ENCODE results near the gene TNFAIP6. TPM values are rescaled to one million over a fixed set of nuclear protein-coding genes. Genes with fewer than 3 reads are reported as not detected.
"Not testable (repeated sequence)": the region's sequence is repeated elsewhere in the genome, so short reads cannot be mapped to it uniquely, and the experiment has no call there.

Gene TNFAIP6, protein sequence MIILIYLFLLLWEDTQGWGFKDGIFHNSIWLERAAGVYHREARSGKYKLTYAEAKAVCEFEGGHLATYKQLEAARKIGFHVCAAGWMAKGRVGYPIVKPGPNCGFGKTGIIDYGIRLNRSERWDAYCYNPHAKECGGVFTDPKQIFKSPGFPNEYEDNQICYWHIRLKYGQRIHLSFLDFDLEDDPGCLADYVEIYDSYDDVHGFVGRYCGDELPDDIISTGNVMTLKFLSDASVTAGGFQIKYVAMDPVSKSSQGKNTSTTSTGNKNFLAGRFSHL
- 10 to 100 TPM in 3 of 8 experiments, 1 to 10 TPM in 1, not detected in 4; 7.0 to 56.3 (median 31.3) TPM for total RNA-seq

- no peaks in the 10 kb centered on the region for H3K4me1 ChIP-seq (replicated peaks in 1 of 2)
- in situ Hi-C loops (cut with MboI; ENCODE audit: low pct_unique_long_range_greater_than_20kb in 2 of 9, low sequenced_read_pairs in 9 of 9, unreplicated experiment in 9 of 9): no loop called here
- no peak within 1 kb of the TSS for H3K27ac ChIP-seq
- no peak within 1 kb of the TSS for H3K4me3 ChIP-seq
- 0 to 100% (median 89%) methylated on average over 2 to 3 of the region's 3 CpGs; no CpG with 5 or more reads in 1 of the 10 experiments for WGBS, 10 experiments
- peak in 4 of 8 experiments; percentile 22 to 89 (median 87) for ATAC-seq (replicated peaks in 6 of 8)
Observed at GRCh38 chr2:151357359-151357758, at the start of gene TNFAIP6. TNFAIP6 (plus strand) TSS chr2:151357592; CDS start chr2:151357667, 75 bp downstream.

GRCh38 chr2:151310313-151310712 lies 47.1 kb upstream of the TNFAIP6 start:
- H3K4me1 ChIP-seq (replicated peaks in 1 of 2); H3K4me3 ChIP-seq; H3K27ac ChIP-seq; in situ Hi-C loops (cut with MboI; ENCODE audit: low pct_unique_long_range_greater_than_20kb in 2 of 9, low sequenced_read_pairs in 9 of 9, unreplicated experiment in 9 of 9); ATAC-seq (replicated peaks in 6 of 8): not testable (repeated sequence)
- 80 to 100% (median 100%) methylated on average over 1 to 4 of the region's 6 CpGs; no CpG with 5 or more reads in 3 of the 10 experiments for WGBS, 10 experiments

DNA sequence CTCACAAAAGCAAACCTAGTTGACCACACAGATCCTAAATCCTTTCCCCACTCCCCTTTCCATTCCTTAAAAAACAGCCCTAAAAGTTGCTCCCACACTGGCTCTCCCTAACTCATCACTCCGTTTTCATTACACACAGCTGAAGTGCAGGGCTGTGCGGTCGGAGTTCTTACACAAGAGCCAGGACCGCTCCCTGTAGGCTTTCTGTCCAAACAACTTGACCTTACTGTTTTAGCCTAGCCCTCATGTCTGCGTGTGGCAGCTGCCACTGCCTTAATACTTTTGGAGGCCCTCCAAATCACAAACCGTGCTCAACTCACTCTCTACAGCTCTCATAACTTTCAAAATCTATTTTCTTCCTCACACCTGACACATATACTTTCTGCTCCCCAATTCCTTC lies 45.0 kb upstream of the TNFAIP6 start:
- H3K4me3 ChIP-seq; H3K27ac ChIP-seq; ATAC-seq (replicated peaks in 6 of 8); in situ Hi-C loops (cut with MboI; ENCODE audit: low pct_unique_long_range_greater_than_20kb in 2 of 9, low sequenced_read_pairs in 9 of 9, unreplicated experiment in 9 of 9); H3K4me1 ChIP-seq (replicated peaks in 1 of 2): not testable (repeated sequence)
- 56 to 100% (median 90%) methylated on average over 1 to 6 of the region's 6 CpGs; no CpG with 5 or more reads in 1 of the 10 experiments for WGBS, 10 experiments

DNA sequence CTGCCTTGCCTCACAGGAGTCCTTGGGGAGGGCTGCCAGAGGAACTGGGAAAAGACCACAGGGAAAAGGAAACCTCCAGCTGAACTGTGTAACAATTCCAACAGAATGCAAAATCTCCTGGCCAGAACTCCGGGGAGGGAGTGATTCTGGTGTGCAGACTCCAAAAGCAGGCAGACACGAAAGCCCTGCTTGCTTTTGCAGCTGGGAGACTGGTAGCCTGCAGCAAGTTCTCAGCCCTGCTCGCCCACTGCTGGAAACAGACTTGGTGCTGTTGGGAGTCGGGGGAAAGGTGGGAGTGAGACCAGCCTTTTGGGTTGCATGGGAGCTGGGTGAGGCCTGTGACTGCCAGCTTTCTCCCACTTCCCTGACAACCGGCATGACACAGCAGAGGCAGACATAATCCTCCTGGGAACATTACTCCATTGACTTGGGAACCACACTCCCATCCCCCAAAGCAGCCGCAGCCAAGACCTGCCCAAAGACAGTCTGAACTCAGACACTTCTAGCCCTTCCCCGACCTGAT lies 42.0 kb upstream of the TNFAIP6 start:
- H3K27ac ChIP-seq: no peak overlapping the region
- ATAC-seq (replicated peaks in 6 of 8): peak; percentile 27 to 92 (median 50)
- peaks cover 3 to 8% of the 10 kb centered on the region in 2 donors for H3K4me1 ChIP-seq (replicated peaks in 1 of 2)
- WGBS, 10 experiments: 0 to 100% (median 47%) methylated on average over 1 to 3 of the region's 7 CpGs; no CpG with 5 or more reads in 4 of the 10 experiments
- in situ Hi-C loops (cut with MboI; ENCODE audit: low pct_unique_long_range_greater_than_20kb in 2 of 9, low sequenced_read_pairs in 9 of 9, unreplicated experiment in 9 of 9): no loop called here
- H3K4me3 ChIP-seq: no peak overlapping the region

- Histone ChIP-seq H3K4me3 (no peak overlapping the region), H3K27ac (no peak overlapping the region), H3K4me1 (replicated peaks in 1 of 2) (no peaks in the 10 kb centered on the region)
- WGBS, 10 experiments: 71 to 100% (median 93%) methylated on average over 1 to 3 of the region's 4 CpGs
- in situ Hi-C loops (cut with MboI; ENCODE audit: low pct_unique_long_range_greater_than_20kb in 2 of 9, low sequenced_read_pairs in 9 of 9, unreplicated experiment in 9 of 9): no loop called here
- no peak for ATAC-seq (replicated peaks in 6 of 8)
Observed at GRCh38 chr2:151325581-151326095, 31.8 kb upstream of the TNFAIP6 start.

DNA sequence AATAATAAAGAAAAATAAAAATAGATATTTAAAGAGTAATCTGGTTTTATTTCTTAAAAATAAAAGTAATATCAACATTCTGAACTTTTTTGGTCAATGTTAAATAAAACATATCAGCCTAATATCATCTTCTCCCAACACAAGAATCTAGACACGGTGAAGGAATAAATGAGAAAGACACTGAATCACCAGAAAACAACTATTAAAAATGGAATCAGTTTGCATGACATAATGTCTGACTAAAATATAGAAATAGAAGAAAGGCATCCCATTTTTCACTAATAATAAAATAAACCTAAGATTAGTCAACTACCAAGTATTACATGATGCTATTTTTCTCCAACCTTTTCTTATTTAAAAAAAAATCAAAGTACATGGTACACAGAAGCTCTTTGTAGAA lies 30.8 kb upstream of the TNFAIP6 start:
- Histone ChIP-seq H3K4me3 (no peak overlapping the region), H3K27ac (no peak overlapping the region), H3K4me1 (replicated peaks in 1 of 2) (no peaks in the 10 kb centered on the region)
- WGBS, 10 experiments: 56 to 100% (median 94%) methylated on average over 1 of the region's 1 CpG; no CpG with 5 or more reads in 1 of the 10 experiments
- no peak for ATAC-seq (replicated peaks in 6 of 8)
- in situ Hi-C loops (cut with MboI; ENCODE audit: low pct_unique_long_range_greater_than_20kb in 2 of 9, low sequenced_read_pairs in 9 of 9, unreplicated experiment in 9 of 9): no loop called here

- Histone ChIP-seq H3K4me1 (replicated peaks in 1 of 2) (no peaks in the 10 kb centered on the region), H3K4me3 (no peak overlapping the region), H3K27ac (no peak overlapping the region)
- in situ Hi-C loops (cut with MboI; ENCODE audit: low pct_unique_long_range_greater_than_20kb in 2 of 9, low sequenced_read_pairs in 9 of 9, unreplicated experiment in 9 of 9): no loop called here
- no peak for ATAC-seq (replicated peaks in 6 of 8)
- WGBS, 10 experiments: 15 to 100% (median 50%) methylated on average over 1 of the region's 1 CpG; no CpG with 5 or more reads in 1 of the 10 experiments
Observed at GRCh38 chr2:151329998-151330397, 27.4 kb upstream of the TNFAIP6 start.

DNA sequence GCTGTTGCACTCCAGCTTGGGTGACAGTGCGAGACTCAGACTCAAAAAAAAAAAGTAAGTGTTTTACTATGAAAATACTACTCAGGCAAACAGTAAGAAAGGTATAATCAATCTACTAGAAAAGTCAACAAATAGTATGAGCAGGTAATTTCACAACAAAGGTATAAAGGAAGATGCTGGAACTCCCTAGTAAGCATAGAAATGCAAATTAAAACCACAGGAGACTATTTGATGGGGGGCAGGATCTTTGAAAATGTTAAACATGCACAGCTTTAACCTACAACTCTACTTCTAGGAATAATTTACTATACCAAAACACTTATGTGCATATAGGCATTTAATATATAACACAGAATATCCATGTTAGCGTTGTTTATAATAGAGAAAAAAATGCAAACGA lies 24.3 kb upstream of the TNFAIP6 start:
- no peak for ATAC-seq (replicated peaks in 6 of 8)
- in situ Hi-C loops (cut with MboI; ENCODE audit: low pct_unique_long_range_greater_than_20kb in 2 of 9, low sequenced_read_pairs in 9 of 9, unreplicated experiment in 9 of 9): no loop called here
- Histone ChIP-seq H3K4me3 (no peak overlapping the region), H3K4me1 (replicated peaks in 1 of 2) (peaks cover 0 to 7% of the 10 kb centered on the region in 2 donors), H3K27ac (no peak overlapping the region)
- WGBS, 10 experiments: 0 to 65% (median 46%) methylated on average over 1 to 3 of the region's 3 CpGs; no CpG with 5 or more reads in 1 of the 10 experiments

GRCh38 chr2:151334082-151334815 lies 23.1 kb upstream of the TNFAIP6 start:
- no peak overlapping the region for H3K4me3 ChIP-seq
- peaks cover 1 to 11% of the 10 kb centered on the region in 2 donors for H3K4me1 ChIP-seq (replicated peaks in 1 of 2)
- ATAC-seq (replicated peaks in 6 of 8): peak in 4 of 8 experiments; percentile 25 to 79 (median 72)
- in situ Hi-C loops (cut with MboI; ENCODE audit: low pct_unique_long_range_greater_than_20kb in 2 of 9, low sequenced_read_pairs in 9 of 9, unreplicated experiment in 9 of 9): no loop called here
- H3K27ac ChIP-seq: no peak overlapping the region
- WGBS, 10 experiments: 20 to 71% (median 39%) methylated on average over 1 to 3 of the region's 3 CpGs; no CpG with 5 or more reads in 4 of the 10 experiments

DNA sequence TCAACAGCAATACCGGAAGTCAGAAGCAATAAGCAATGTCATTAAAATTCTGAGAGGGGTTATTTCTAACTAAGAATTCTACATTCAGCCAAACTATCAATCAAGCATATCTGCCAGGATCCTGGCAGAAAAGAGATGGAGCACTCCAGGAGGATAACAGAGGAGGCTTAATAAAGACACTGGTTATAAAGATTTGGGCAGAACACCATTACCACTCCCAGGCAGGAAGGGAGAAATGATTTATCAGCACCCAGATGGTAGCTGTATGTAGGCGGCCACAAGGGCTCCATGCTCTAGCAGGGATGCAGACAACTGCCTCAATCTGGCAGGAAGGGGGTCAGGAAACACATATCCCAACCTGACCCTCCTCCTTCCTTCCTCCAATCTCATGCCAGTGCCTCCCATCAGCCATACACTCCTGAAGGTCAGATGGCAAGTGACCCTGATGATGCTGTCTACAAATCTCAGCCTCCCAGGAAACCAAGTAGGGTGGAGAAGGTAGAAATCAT lies 20.5 kb upstream of the TNFAIP6 start:
- ATAC-seq (replicated peaks in 6 of 8): peak in 2 of 8 experiments; percentile 39 to 54
- Histone ChIP-seq H3K4me1 (replicated peaks in 1 of 2) (peaks cover 3 to 12% of the 10 kb centered on the region in 2 donors), H3K27ac (peak overlapping the region in 1 of 2 donors; percentile 33), H3K4me3 (no peak overlapping the region)
- in situ Hi-C loops (cut with MboI; ENCODE audit: low pct_unique_long_range_greater_than_20kb in 2 of 9, low sequenced_read_pairs in 9 of 9, unreplicated experiment in 9 of 9): no loop called here
- WGBS, 10 experiments: 60 to 100% (median 73%) methylated on average over 1 to 2 of the region's 2 CpGs; no CpG with 5 or more reads in 3 of the 10 experiments

DNA sequence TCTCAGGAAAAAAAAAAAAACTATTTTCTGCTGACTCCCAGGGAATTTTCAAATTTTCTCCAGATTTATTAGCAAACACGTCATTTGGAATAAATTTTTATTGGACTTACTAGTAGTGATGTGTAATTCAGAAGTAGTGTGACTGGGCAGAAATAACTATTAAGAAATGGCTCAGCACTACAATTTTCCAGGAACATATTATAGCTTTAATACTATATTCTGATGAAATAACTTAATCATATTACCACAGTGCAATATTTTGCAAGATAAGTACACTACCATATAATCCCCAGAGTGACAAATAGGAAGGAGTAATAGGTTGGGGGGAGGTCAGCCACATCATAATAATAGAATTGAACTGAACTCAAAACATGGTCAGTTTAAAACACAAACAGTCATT lies 19.7 kb upstream of the TNFAIP6 start:
- Histone ChIP-seq H3K4me3 (no peak overlapping the region), H3K4me1 (replicated peaks in 1 of 2) (peaks cover 3 to 12% of the 10 kb centered on the region in 2 donors), H3K27ac (no peak overlapping the region)
- in situ Hi-C loops (cut with MboI; ENCODE audit: low pct_unique_long_range_greater_than_20kb in 2 of 9, low sequenced_read_pairs in 9 of 9, unreplicated experiment in 9 of 9): no loop called here
- WGBS, 10 experiments: 13 to 100% (median 69%) methylated on average over 1 of the region's 1 CpG; no CpG with 5 or more reads in 4 of the 10 experiments
- ATAC-seq (replicated peaks in 6 of 8): peak in 1 of 8 experiments; percentile 24

GRCh38 chr2:151338115-151338514 lies 19.3 kb upstream of the TNFAIP6 start:
- 33 to 100% (median 100%) methylated on average over 2 to 3 of the region's 3 CpGs; no CpG with 5 or more reads in 2 of the 10 experiments for WGBS, 10 experiments
- Histone ChIP-seq H3K4me3 (no peak overlapping the region), H3K4me1 (replicated peaks in 1 of 2) (peaks cover 3 to 12% of the 10 kb centered on the region in 2 donors), H3K27ac (no peak overlapping the region)
- in situ Hi-C loops (cut with MboI; ENCODE audit: low pct_unique_long_range_greater_than_20kb in 2 of 9, low sequenced_read_pairs in 9 of 9, unreplicated experiment in 9 of 9): no loop called here
- ATAC-seq (replicated peaks in 6 of 8): no peak
